HCT116 (cell line): Measurements from ENCODE around the gene MCF2L2. TPM values are rescaled to one million over a fixed set of nuclear protein-coding genes. Genes with fewer than 3 reads are reported as not detected.
"Not testable (repeated sequence)": the region's sequence is repeated elsewhere in the genome, so short reads cannot be mapped to it uniquely, and the experiment has no call there.

ENCODE experiments used
- ATAC-seq: fragments of 200-7000 bp; cut with Tn5 transposase; 2 replicates; pipeline ENCODE4 v1.9.1; 2020; ENCODE audit warnings: mild to moderate bottlenecking, moderate library complexity
- BruUV-seq: library from RNA; stranded (reverse); fragments of 400-500 nt; replicated peaks from 2 replicates; lab custom pipeline; 2021; lab: Mats Ljungman, UMichigan
- CTCF ChIA-PET: fragments of 300-600 bp; sonication (Branson Sonifier 250); formaldehyde crosslinking; loops from one replicate; lab custom pipeline; 2021; ENCODE audit warnings: antibody characterized with exemption; lab: Charles Lee
- POLR2A ChIA-PET: fragments of 300-600, 350-600 bp; sonication (Branson Sonifier 250); formaldehyde crosslinking; loops from one replicate; lab custom pipeline; 2021; ENCODE audit warnings: antibody characterized with exemption; lab: Charles Lee
- RAD21 ChIA-PET, 2 experiments: fragments of 300-600 bp; sonication (Branson Sonifier 250); formaldehyde crosslinking; loops; one replicate each; lab custom pipeline; 2023; ENCODE audit warnings: low total read pairs in 2 of 2; ENCODE audit not compliant: uncharacterized antibody in 2 of 2, unreplicated experiment in 2 of 2, low non-redundant PET in 1 of 2; lab: Charles Lee
- DNase-seq: peaks from one replicate; pipeline ENCODE4 v3.0.0-alpha.2; 2010; ENCODE audit warnings: low read depth, low spot score
- H2AFZ ChIP-seq: fragments of 200-600 bp; shearing (Covaris generic), sonication (generic); 2 replicates; pipeline ENCODE4 v1.6.1; 2017; ENCODE audit warnings: low read depth, mixed run types, mixed read lengths, antibody characterized with exemption, low read length; ENCODE audit not compliant: poor library complexity, severe bottlenecking
- H3K27ac ChIP-seq: 2 replicates; pipeline ENCODE4 v1.5.1; 2012; ENCODE audit warnings: low read depth, low read length
- H3K27me3 ChIP-seq: fragments of 200-600 bp; sonication (generic); 2 replicates; pipeline ENCODE4 v1.6.1; 2016; ENCODE audit warnings: mixed run types, low read length, mixed read lengths; ENCODE audit not compliant: insufficient read depth
- H3K36me3 ChIP-seq, 2 experiments: fragments of 200-500 bp in 1 of 2; fragments of 200-600 bp in 1 of 2; sonication (Bioruptor generic) in 1 of 2; sonication (generic) in 1 of 2; 2 replicates each; pipeline versions ENCODE4 v1.5.1 to v1.6.1; 2014 to 2016; ENCODE audit warnings: low read length in 2 of 2, inconsistent platforms in 1 of 2, mixed read lengths in 1 of 2, mixed run types in 1 of 2; ENCODE audit not compliant: insufficient read depth in 2 of 2, control insufficient read depth in 1 of 2
- H3K4me1 ChIP-seq, 2 experiments: fragments of 200-600 bp in 1 of 2; sonication (generic) in 1 of 2; 2 replicates each; pipeline versions ENCODE4 v1.5.1 to v1.6.1; 2012 to 2017; ENCODE audit warnings: low read length in 2 of 2, inconsistent platforms in 1 of 2, mild to moderate bottlenecking in 1 of 2, mixed read lengths in 1 of 2, mixed run types in 1 of 2, moderate library complexity in 1 of 2; ENCODE audit not compliant: insufficient read depth in 2 of 2, control insufficient read depth in 1 of 2
- H3K4me2 ChIP-seq: fragments of 200-600 bp; sonication (generic); 2 replicates; pipeline ENCODE4 v1.6.1; 2017; ENCODE audit warnings: mixed run types, low read length, mixed read lengths
- H3K4me3 ChIP-seq, 2 experiments: fragments of 200-600 bp in 1 of 2; sonication (generic) in 1 of 2; replicated peaks in 1 of 2; 2 replicates each; pipeline ENCODE4 v1.5.1; 2011 to 2016; ENCODE audit warnings: low read length in 2 of 2, control low read depth in 1 of 2, low read depth in 1 of 2, mild to moderate bottlenecking in 1 of 2, mixed read lengths in 1 of 2, mixed run types in 1 of 2
- H3K79me2 ChIP-seq: fragments of 200-600 bp; sonication (generic); 2 replicates; pipeline ENCODE4 v1.6.1; 2017; ENCODE audit warnings: mild to moderate bottlenecking, mixed run types, low read length, moderate library complexity, mixed read lengths; ENCODE audit not compliant: insufficient read depth
- H3K9ac ChIP-seq: fragments of 200-600 bp; sonication (generic); 2 replicates; pipeline ENCODE4 v1.6.1; 2016; ENCODE audit warnings: low read length, mixed read lengths
- H3K9me2 ChIP-seq: fragments of 200-600 bp; sonication (generic), shearing (Covaris generic); 2 replicates; pipeline ENCODE4 v1.6.1; 2017; ENCODE audit warnings: mixed run types, mild to moderate bottlenecking, moderate library complexity; ENCODE audit not compliant: insufficient read depth
- H3K9me3 ChIP-seq, 2 experiments: fragments of 200-500 bp in 1 of 2; fragments of 200-600 bp in 1 of 2; sonication (Bioruptor generic) in 1 of 2; sonication (generic) in 1 of 2; 2 replicates each; pipeline ENCODE4 v1.6.1; 2014 to 2017; ENCODE audit warnings: low read length in 2 of 2, mixed read lengths in 2 of 2, inconsistent platforms in 1 of 2, low read depth in 1 of 2, mild to moderate bottlenecking in 1 of 2, mixed run types in 1 of 2, moderate library complexity in 1 of 2; ENCODE audit not compliant: control insufficient read depth in 1 of 2, insufficient read depth in 1 of 2
- H4K20me1 ChIP-seq: fragments of 200-600 bp; sonication (generic), shearing (Covaris generic); 2 replicates; pipeline ENCODE4 v1.6.1; 2017; ENCODE audit warnings: mixed run types, mild to moderate bottlenecking, moderate library complexity; ENCODE audit not compliant: insufficient read depth
- CEBPB ChIP-seq: IDR thresholded peaks from 2 replicates; pipeline ENCODE4 v1.6.1; 2012; ENCODE audit warnings: low read depth
- EGR1 ChIP-seq: IDR thresholded peaks from 2 replicates; pipeline ENCODE4 v1.6.1; 2012; ENCODE audit warnings: low read depth
- EZH2 ChIP-seq: fragments of 200-600 bp; sonication (generic); IDR thresholded peaks from 2 replicates; pipeline ENCODE4 v1.6.1; 2017; ENCODE audit warnings: antibody characterized with exemption, mixed run types
- FOSL1 ChIP-seq: IDR thresholded peaks from 2 replicates; pipeline ENCODE4 v1.6.1; 2012; ENCODE audit warnings: low read depth
- POLR2AphosphoS5 ChIP-seq: IDR thresholded peaks from 2 replicates; pipeline ENCODE4 v1.6.1; 2011; ENCODE audit warnings: mild to moderate bottlenecking, low read depth, low read length, moderate library complexity
- SRF ChIP-seq: IDR thresholded peaks from 2 replicates; pipeline ENCODE4 v1.6.1; 2012; ENCODE audit warnings: low read depth
- YY1 ChIP-seq: IDR thresholded peaks from 2 replicates; pipeline ENCODE4 v1.6.1; 2011; ENCODE audit warnings: low read length, low read depth, moderate library complexity, mild to moderate bottlenecking; ENCODE audit not compliant: insufficient replicate concordance; ENCODE audit errors: extremely low read depth
- intact Hi-C: fragments of 100-400 bp; cut with micrococcal nuclease; formaldehyde crosslinking; loops from 2 replicates; pipeline ENCODE4 v1.10.0; 2022
- total RNA-seq: library from RNA; stranded (reverse); gene quantifications from one replicate; pipeline ENCODE4 v1.2.1, GENCODE V29; 2021; ENCODE audit not compliant: unreplicated experiment

Gene MCF2L2
- total RNA-seq, 1 experiment from 2014 or later = 1.5 TPM

DNA sequence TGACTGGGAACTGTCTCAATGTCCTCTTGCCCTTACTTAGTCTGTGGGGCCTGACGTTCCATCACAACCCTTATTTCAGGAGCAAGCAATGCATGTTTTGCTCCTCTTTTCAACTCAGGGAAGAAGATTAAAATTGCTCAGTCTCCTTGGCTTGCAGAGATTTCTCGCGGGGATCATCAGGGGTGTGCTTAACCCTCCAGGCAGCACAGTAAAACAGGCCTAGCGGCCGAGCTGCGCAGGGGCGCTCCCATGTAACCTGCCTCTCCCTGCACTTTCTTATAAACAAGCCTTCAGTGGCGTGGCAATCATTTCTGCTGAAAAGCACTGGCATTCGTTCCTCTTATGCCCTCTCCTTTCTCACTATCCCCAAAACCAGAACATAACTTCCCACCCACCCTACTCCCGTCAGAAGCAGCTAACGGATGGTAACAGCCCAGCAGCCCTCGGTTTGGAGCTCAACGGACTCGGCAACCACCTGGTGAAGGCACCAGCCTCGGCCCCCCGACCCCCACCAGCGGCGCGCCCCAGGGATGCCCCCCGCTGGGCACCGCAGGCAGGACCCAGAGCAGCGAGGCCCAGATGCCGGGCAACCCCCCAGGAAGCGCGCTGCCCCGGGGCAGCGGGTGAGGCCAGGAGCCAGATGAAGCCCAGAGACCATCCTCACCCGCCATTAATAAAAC, 1.1 kb downstream of the MCF2L2 start:
- peak overlapping the region; percentile 65 for H3K9ac ChIP-seq
- H3K4me2 ChIP-seq = peak overlapping the region; percentile 90
- H3K4me3 ChIP-seq = peak overlapping the region; percentile 63 to 80
- ATAC-seq (no peak), DNase-seq (no peak)
- no peaks in the 10 kb centered on the region for H3K27me3 ChIP-seq
- no peaks in the 10 kb centered on the region for H3K79me2 ChIP-seq
- intact Hi-C loops = no loop called here
- TF ChIP-seq EZH2 = no peak
- no peak for TF ChIP-seq CEBPB
- no peak for TF ChIP-seq YY1
- TF ChIP-seq SRF = no peak
- no peak for TF ChIP-seq EGR1
- TF ChIP-seq FOSL1 = no peak
- TF ChIP-seq POLR2AphosphoS5 = no peak
- H2AFZ ChIP-seq = peak overlapping the region; percentile 70
- H3K9me2 ChIP-seq = no peaks in the 10 kb centered on the region
- BruUV-seq = TSS peak; percentile 81
- H4K20me1 ChIP-seq = no peaks in the 10 kb centered on the region
- H3K27ac ChIP-seq = no peak overlapping the region
- RAD21 ChIA-PET = no interaction called here
- H3K36me3 ChIP-seq = no peaks in the 10 kb centered on the region
- no peaks in the 10 kb centered on the region for H3K9me3 ChIP-seq
- POLR2A ChIA-PET = interaction anchor here (0.7 to 0.8 kb wide), 2 partner anchors 21 to 262 kb away, joined by 3 read pairs; no protein-coding TSS in a partner anchor
- CTCF ChIA-PET = no interaction called here
- H3K4me1 ChIP-seq = peaks cover 4 to 13% of the 10 kb centered on the region in 2 experiments; a peak in 2 of 4 replicates

DNA sequence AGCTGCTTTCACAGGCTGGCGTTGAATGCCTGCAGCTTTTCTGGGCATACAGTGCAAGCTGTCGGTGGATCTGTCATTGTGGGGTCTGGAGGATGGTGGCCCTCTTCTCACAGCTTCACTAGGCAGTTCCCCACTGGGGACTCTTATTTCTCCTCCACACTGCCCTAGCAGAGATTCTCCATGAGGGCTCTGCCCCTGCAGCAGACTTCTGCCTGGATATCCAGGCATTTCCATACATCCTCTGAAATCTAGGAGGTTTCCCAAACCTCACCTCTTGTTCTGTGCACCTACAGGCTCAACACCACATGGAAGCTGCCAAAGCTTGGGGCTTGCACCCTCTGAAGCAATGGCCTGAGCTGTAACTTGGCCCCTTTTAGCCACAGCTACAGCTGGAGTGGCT, 9.6 kb downstream of the MCF2L2 start:
- DNase-seq, CTCF ChIA-PET, H3K27ac ChIP-seq, intact Hi-C loops, H3K4me2 ChIP-seq, H3K9me2 ChIP-seq, H2AFZ ChIP-seq, H3K79me2 ChIP-seq, H4K20me1 ChIP-seq, RAD21 ChIA-PET, POLR2A ChIA-PET, H3K9me3 ChIP-seq, H3K4me1 ChIP-seq, ATAC-seq, H3K27me3 ChIP-seq, H3K9ac ChIP-seq, BruUV-seq, H3K4me3 ChIP-seq, H3K36me3 ChIP-seq: not testable (repeated sequence)
